HepG2 (cell line): ENCODE data around the gene SIX5. TPM values are rescaled to one million over a fixed set of nuclear protein-coding genes. Genes with fewer than 3 reads are reported as not detected.
"Not testable (repeated sequence)": the region's sequence is repeated elsewhere in the genome, so short reads cannot be mapped to it uniquely, and the experiment has no call there.

Experiments used
- ATAC-seq: fragments of 200-7000 bp; cut with Tn5 transposase; 3 replicates; pipeline ENCODE4 v1.9.1; 2020; ENCODE audit warnings: mild to moderate bottlenecking, moderate library complexity
- BruUV-seq: library from RNA; stranded (reverse); fragments of 400-500 nt; replicated peaks from 2 replicates; lab custom pipeline; 2021; lab: Mats Ljungman, UMichigan
- CTCF ChIA-PET: fragments of 300-600 bp; formaldehyde crosslinking; extraction: SDS; loops from one replicate; lab custom pipeline; 2021; ENCODE audit warnings: low total read pairs, inconsistent platforms, low intra/inter-chr PET ratio; lab: Yijun Ruan, JAX
- POLR2A ChIA-PET: fragments of 350-600 bp; sonication (Branson Sonifier 250); formaldehyde crosslinking; loops from one replicate; lab custom pipeline; 2020; ENCODE audit warnings: antibody characterized with exemption, inconsistent platforms; lab: Yijun Ruan, JAX
- DNase-seq: peaks from one replicate; pipeline ENCODE4 v3.0.0-alpha.2; 2015; ENCODE audit warnings: low spot score
- FAIRE-seq: peaks from 3 replicates; lab custom pipeline; 2011; peaks lifted over from hg19 to GRCh38; lab: Jason Lieb, UNC
- H2AFZ ChIP-seq: one replicate; pipeline ENCODE4 v1.6.1; 2011; ENCODE audit warnings: low read length, inconsistent platforms
- H3K27ac ChIP-seq: fragments of 300-600 bp; 3 replicates; pipeline ENCODE4 v1.8.0; 2011; ENCODE audit warnings: mixed run types, mild to moderate bottlenecking, mixed read lengths, low read length, inconsistent platforms; ENCODE audit not compliant: insufficient read depth; ENCODE audit errors: extremely low read length
- H3K27me3 ChIP-seq, 2 experiments: fragments of 200-600 bp in 1 of 2; 2 replicates in 1 of 2; 3 replicates in 1 of 2; pipeline versions ENCODE4 v1.6.0 to v1.8.0; 2011; ENCODE audit warnings: low read length in 2 of 2, mild to moderate bottlenecking in 2 of 2, moderate library complexity in 2 of 2, inconsistent platforms in 1 of 2; ENCODE audit not compliant: insufficient read depth in 2 of 2, control insufficient read depth in 1 of 2
- H3K36me3 ChIP-seq, 2 experiments: fragments of 200-600 bp in 1 of 2; replicated peaks in 1 of 2; 2 replicates in 1 of 2; 3 replicates in 1 of 2; pipeline versions ENCODE4 v1.5.1 to v1.8.0; 2011; ENCODE audit warnings: low read length in 2 of 2, inconsistent platforms in 1 of 2; ENCODE audit not compliant: insufficient read depth in 2 of 2, control insufficient read depth in 1 of 2
- H3K4me1 ChIP-seq: 2 replicates; pipeline ENCODE4 v1.5.1; 2012; ENCODE audit warnings: low read length, inconsistent platforms; ENCODE audit not compliant: insufficient read depth
- H3K4me2 ChIP-seq: 2 replicates; pipeline ENCODE4 v1.6.0; 2011; ENCODE audit warnings: low read depth, low read length, inconsistent platforms
- H3K4me3 ChIP-seq, 3 experiments: fragments of 200-600 bp in 1 of 3; sonication (generic), shearing (Covaris generic) in 1 of 3; replicated peaks in 1 of 3; 2 replicates each; pipeline ENCODE4 v1.5.1; 2011 to 2016; ENCODE audit warnings: low read length in 3 of 3, inconsistent platforms in 2 of 3, low read depth in 2 of 3, mild to moderate bottlenecking in 2 of 3, control low read depth in 1 of 3, mixed read lengths in 1 of 3; ENCODE audit not compliant: insufficient read depth in 1 of 3
- H3K79me2 ChIP-seq: one replicate; pipeline ENCODE4 v1.6.1; 2011; ENCODE audit warnings: low read length, inconsistent platforms; ENCODE audit not compliant: insufficient read depth
- H3K9ac ChIP-seq: 2 replicates; pipeline ENCODE4 v1.6.0; 2011; ENCODE audit warnings: mild to moderate bottlenecking, low read depth, low read length, inconsistent platforms; ENCODE audit not compliant: insufficient read depth
- H3K9me3 ChIP-seq: 2 replicates; pipeline ENCODE4 v1.5.1; 2012; ENCODE audit warnings: mild to moderate bottlenecking, low read length
- H4K20me1 ChIP-seq: 2 replicates; pipeline ENCODE4 v1.6.0; 2011; ENCODE audit warnings: inconsistent platforms, mild to moderate bottlenecking, low read length, moderate library complexity; ENCODE audit not compliant: insufficient read depth
- FOXJ3 ChIP-seq: sonication (generic); formaldehyde crosslinking; IDR thresholded peaks from 2 replicates; pipeline ENCODE4 v1.4.0; 2020; ENCODE audit warnings: missing genetic modification reagents, mild to moderate bottlenecking, borderline replicate concordance
- NFIB ChIP-seq: sonication (generic); formaldehyde crosslinking; IDR thresholded peaks from 2 replicates; pipeline ENCODE4 v1.9.0; 2021; ENCODE audit warnings: missing genetic modification reagents, mild to moderate bottlenecking, borderline replicate concordance
- SRSF4 ChIP-seq: fragments of 200-400 bp; formaldehyde crosslinking; IDR thresholded peaks from one replicate; pipeline ENCODE4 v1.6.1; 2018; ENCODE audit warnings: mild to moderate bottlenecking, low read depth, low read length, moderate library complexity; ENCODE audit not compliant: poor library complexity, severe bottlenecking
- ZNF121 ChIP-seq: sonication (generic); formaldehyde crosslinking; IDR thresholded peaks from 2 replicates; pipeline ENCODE4 v1.5.0; 2020; ENCODE audit warnings: mild to moderate bottlenecking, missing genetic modification reagents
- WGBS: methylation state at CpG from one replicate; pipeline ENCODE4 v1.1.6; 2017; ENCODE audit warnings: low lambda C conversion rate; 5-methylcytosine and 5-hydroxymethylcytosine counted together
- in situ Hi-C: cut with HindIII; loops from 2 replicates; pipeline ENCODE4 v1.10.0; 2017; ENCODE audit warnings: low pct_unique_long_range_greater_than_20kb; ENCODE audit not compliant: extremely low pct_ligation_motif_present
- intact Hi-C: fragments of 100-400 bp; cut with micrococcal nuclease; formaldehyde crosslinking; loops from one replicate; pipeline ENCODE4 v1.10.0; 2022; ENCODE audit not compliant: unreplicated experiment
- polyA plus RNA-seq, 8 experiments: library from polyadenylated mRNA; depleted of rRNA in 3 of 8; stranded (reverse) in 7 of 8; unstranded in 1 of 8; fragments of >200 nt; fragmentation: Illumina TruSeq in 4 of 8; extraction: Trizol in 4 of 8; gene quantifications; 2 replicates each; pipeline versions ENCODE4 v1.2.1 to v1.2.3, GENCODE V29; 2011 to 2016; ENCODE audit warnings: low read depth in 4 of 8, missing spikeins in 1 of 8, mixed read lengths in 1 of 8; ENCODE audit not compliant: insufficient read depth in 1 of 8
- total RNA-seq, 5 experiments: library from RNA; depleted of rRNA; stranded (reverse); fragments of >200 nt; fragmentation: Illumina TruSeq; extraction: Trizol; gene quantifications; 2 replicates each; pipeline ENCODE4 v1.2.3, GENCODE V29; 2016; ENCODE audit warnings: low read depth in 1 of 5
- TF ChIP-seq, protein P1 (sequence below): sonication (generic); formaldehyde crosslinking; IDR thresholded peaks from 2 replicates; pipeline ENCODE4 v1.4.0; 2020; ENCODE audit warnings: missing genetic modification reagents

The SIX5 gene
- total and polyA plus RNA-seq, 2 of the 13 experiments (the other 11 are each of a cell fraction or from before 2014, with no cell fraction given): 7.7 to 10.5 TPM

- TF ChIP-seq, protein P1, sequence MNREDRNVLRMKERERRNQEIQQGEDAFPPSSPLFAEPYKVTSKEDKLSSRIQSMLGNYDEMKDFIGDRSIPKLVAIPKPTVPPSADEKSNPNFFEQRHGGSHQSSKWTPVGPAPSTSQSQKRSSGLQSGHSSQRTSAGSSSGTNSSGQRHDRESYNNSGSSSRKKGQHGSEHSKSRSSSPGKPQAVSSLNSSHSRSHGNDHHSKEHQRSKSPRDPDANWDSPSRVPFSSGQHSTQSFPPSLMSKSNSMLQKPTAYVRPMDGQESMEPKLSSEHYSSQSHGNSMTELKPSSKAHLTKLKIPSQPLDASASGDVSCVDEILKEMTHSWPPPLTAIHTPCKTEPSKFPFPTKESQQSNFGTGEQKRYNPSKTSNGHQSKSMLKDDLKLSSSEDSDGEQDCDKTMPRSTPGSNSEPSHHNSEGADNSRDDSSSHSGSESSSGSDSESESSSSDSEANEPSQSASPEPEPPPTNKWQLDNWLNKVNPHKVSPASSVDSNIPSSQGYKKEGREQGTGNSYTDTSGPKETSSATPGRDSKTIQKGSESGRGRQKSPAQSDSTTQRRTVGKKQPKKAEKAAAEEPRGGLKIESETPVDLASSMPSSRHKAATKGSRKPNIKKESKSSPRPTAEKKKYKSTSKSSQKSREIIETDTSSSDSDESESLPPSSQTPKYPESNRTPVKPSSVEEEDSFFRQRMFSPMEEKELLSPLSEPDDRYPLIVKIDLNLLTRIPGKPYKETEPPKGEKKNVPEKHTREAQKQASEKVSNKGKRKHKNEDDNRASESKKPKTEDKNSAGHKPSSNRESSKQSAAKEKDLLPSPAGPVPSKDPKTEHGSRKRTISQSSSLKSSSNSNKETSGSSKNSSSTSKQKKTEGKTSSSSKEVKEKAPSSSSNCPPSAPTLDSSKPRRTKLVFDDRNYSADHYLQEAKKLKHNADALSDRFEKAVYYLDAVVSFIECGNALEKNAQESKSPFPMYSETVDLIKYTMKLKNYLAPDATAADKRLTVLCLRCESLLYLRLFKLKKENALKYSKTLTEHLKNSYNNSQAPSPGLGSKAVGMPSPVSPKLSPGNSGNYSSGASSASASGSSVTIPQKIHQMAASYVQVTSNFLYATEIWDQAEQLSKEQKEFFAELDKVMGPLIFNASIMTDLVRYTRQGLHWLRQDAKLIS (CRISPR knock-in tag): no peak
- TF ChIP-seq NFIB (no peak), SRSF4 (no peak), FOXJ3 (CRISPR knock-in tag) (no peak), ZNF121 (no peak)
Measured at GRCh38 chr19:45752639-45753038, 16.4 kb downstream of the SIX5 start (continued).

DNA sequence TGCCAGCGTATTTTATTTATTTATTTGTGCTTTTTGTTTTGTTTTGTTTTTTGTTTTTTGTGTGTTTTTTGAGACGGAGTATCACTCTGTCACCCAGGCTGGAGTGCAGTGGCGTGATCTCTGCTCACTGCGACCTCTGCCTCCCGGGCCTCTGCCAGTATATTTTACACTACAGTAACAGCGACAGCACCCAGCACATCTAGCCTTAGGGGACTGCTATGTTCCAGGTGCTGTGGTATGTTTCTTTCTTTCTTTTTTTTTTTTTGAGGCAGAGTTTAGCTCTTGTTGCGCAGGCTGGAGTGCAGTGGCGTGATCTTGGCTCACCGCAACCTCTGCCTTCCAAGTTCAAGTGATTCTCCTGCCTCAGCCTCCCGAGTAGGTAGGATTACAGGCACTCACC, 17.6 kb downstream of the SIX5 start:
- H3K27me3 ChIP-seq: peaks cover 0 to 25% of the 10 kb centered on the region in 2 experiments; a peak in 2 of 5 replicates
- WGBS: 44% methylated on average over 10 of the region's 10 CpGs
- H3K27ac ChIP-seq, H3K9me3 ChIP-seq, FAIRE-seq, CTCF ChIA-PET, H3K4me1 ChIP-seq, BruUV-seq, H4K20me1 ChIP-seq, H3K79me2 ChIP-seq, H2AFZ ChIP-seq, H3K36me3 ChIP-seq, H3K4me2 ChIP-seq, ATAC-seq, DNase-seq, in situ Hi-C loops, intact Hi-C loops, H3K4me3 ChIP-seq, H3K9ac ChIP-seq: not testable (repeated sequence)
- POLR2A ChIA-PET: interaction anchor here (1.5 kb wide), 1 partner anchor 19 kb away, joined by 8 read pairs; the partner anchor contains the start of gene SIX5
